Measurements from ENCODE around the gene GATA5. TPM values are rescaled to one million over a fixed set of nuclear protein-coding genes. Genes with fewer than 3 reads are reported as not detected.

GATA5 gene
- total RNA-seq, 1 donor from 2014 or later: not detected

GRCh38 chr20:62515280-62515679 lies 39.5 kb upstream of the GATA5 start:
- no peak overlapping the region for H3K4me3 ChIP-seq (ENCODE audit: low read depth, low read length)
- FAIRE-seq (no peak), DNase-seq (ENCODE audit: low read depth) (no peak)
- no peak for TF ChIP-seq CTCF (IDR thresholded peaks at IDR 0.05; ENCODE audit: insufficient read depth, low read length, severe bottlenecking)
- H3K36me3 ChIP-seq (ENCODE audit: control insufficient read depth, insufficient read depth, low read length): no peaks in the 10 kb centered on the region
- H3K27me3 ChIP-seq (ENCODE audit: control insufficient read depth, insufficient read depth, low read length): peaks cover 18% of the 10 kb centered on the region

- TF ChIP-seq CTCF (IDR thresholded peaks at IDR 0.05; ENCODE audit: insufficient read depth, low read length, severe bottlenecking): no peak
- H3K27me3 ChIP-seq (ENCODE audit: control insufficient read depth, insufficient read depth, low read length): peaks cover 18% of the 10 kb centered on the region
- no peak overlapping the region for H3K4me3 ChIP-seq (ENCODE audit: low read depth, low read length)
- no peak for DNase-seq (ENCODE audit: low read depth)
- no peaks in the 10 kb centered on the region for H3K36me3 ChIP-seq (ENCODE audit: control insufficient read depth, insufficient read depth, low read length)
- no peak for FAIRE-seq
These were observed 38.2 kb upstream of the GATA5 start for GRCh38 chr20:62513991-62514390.

GRCh38 chr20:62511915-62512610 lies 36.3 kb upstream of the GATA5 start:
- peaks cover 18% of the 10 kb centered on the region for H3K27me3 ChIP-seq (ENCODE audit: control insufficient read depth, insufficient read depth, low read length)
- no peak for FAIRE-seq
- H3K4me3 ChIP-seq (ENCODE audit: low read depth, low read length): no peak overlapping the region
- DNase-seq (ENCODE audit: low read depth): no peak
- H3K36me3 ChIP-seq (ENCODE audit: control insufficient read depth, insufficient read depth, low read length): no peaks in the 10 kb centered on the region
- TF ChIP-seq CTCF (IDR thresholded peaks at IDR 0.05; ENCODE audit: insufficient read depth, low read length, severe bottlenecking): no peak

- H3K27me3 ChIP-seq (ENCODE audit: control insufficient read depth, insufficient read depth, low read length): peaks cover 16% of the 10 kb centered on the region
- DNase-seq (ENCODE audit: low read depth) (no peak), FAIRE-seq (no peak)
These were observed 35.6 kb upstream of the GATA5 start for GRCh38 chr20:62511300-62511914.

GRCh38 chr20:62508641-62509051 lies 32.9 kb upstream of the GATA5 start:
- Histone ChIP-seq H3K4me3 (ENCODE audit: low read depth, low read length) (no peak overlapping the region), H3K27me3 (ENCODE audit: control insufficient read depth, insufficient read depth, low read length) (peaks cover 13% of the 10 kb centered on the region), H3K36me3 (ENCODE audit: control insufficient read depth, insufficient read depth, low read length) (no peaks in the 10 kb centered on the region)
- TF ChIP-seq CTCF (IDR thresholded peaks at IDR 0.05; ENCODE audit: insufficient read depth, low read length, severe bottlenecking): no peak
- no peak for FAIRE-seq
- DNase-seq (ENCODE audit: low read depth): no peak

More at GRCh38 chr20:62511300-62511914, 35.6 kb upstream of the GATA5 start:
- TF ChIP-seq CTCF (IDR thresholded peaks at IDR 0.05; ENCODE audit: insufficient read depth, low read length, severe bottlenecking): no peak
- Histone ChIP-seq H3K4me3 (ENCODE audit: low read depth, low read length) (no peak overlapping the region), H3K36me3 (ENCODE audit: control insufficient read depth, insufficient read depth, low read length) (no peaks in the 10 kb centered on the region)

Measured in bronchial epithelial cell (primary cell).